ENCODE measurements around the gene LSM12. TPM values are rescaled to one million over a fixed set of nuclear protein-coding genes. Genes with fewer than 3 reads are reported as not detected.
A peak's percentile ranks its signal among the peaks of the same experiment; 100 is the strongest.

LSM12 gene
- total RNA-seq, 1 experiment from 2014 or later = 128 TPM

- Histone ChIP-seq H3K4me1 (ENCODE audit: insufficient read depth, low read length) (0 out of 2 replicates have a peak, but pooled peaks cover 2% of the 10 kb centered on the region), H3K27ac (ENCODE audit: insufficient read length, low read depth, low read length) (peak overlapping the region; percentile 0), H3K27me3 (ENCODE audit: insufficient read depth, low read length) (no peaks in the 10 kb centered on the region), H2AK5ac (ENCODE audit: insufficient read length, low read length) (no peak overlapping the region), H2BK12ac (ENCODE audit: insufficient read length, low read depth, low read length) (no peak overlapping the region), H2BK15ac (ENCODE audit: low read depth, low read length) (no peak overlapping the region; the same call in 1 of the 2 replicates), H3K79me2 (ENCODE audit: insufficient read depth, low read length) (peaks cover 26% of the 10 kb centered on the region), H3K4me2 (ENCODE audit: insufficient read depth, insufficient read length, low read length) (peak overlapping the region; percentile 63), H3K14ac (ENCODE audit: insufficient read depth, low read length) (peak overlapping the region; percentile 97), H3K23ac (ENCODE audit: insufficient read length, low read depth, low read length) (no peak overlapping the region), H3K56ac (ENCODE audit: insufficient read length, low read depth, low read length) (no peak overlapping the region), H3K4ac (ENCODE audit: low read depth, low read length) (no peak overlapping the region; the same call in 1 of the 2 replicates), H3K18ac (ENCODE audit: insufficient read length, low read depth, low read length) (peak overlapping the region; percentile 71), H3K9me3 (ENCODE audit: control insufficient read depth, low read depth, low read length) (no peaks in the 10 kb centered on the region), H3K9ac (ENCODE audit: extremely low read depth, insufficient read length, low read length) (peak overlapping the region; percentile 95), H2BK120ac (ENCODE audit: low read depth, low read length, poor library complexity, severe bottlenecking) (peak overlapping the region; percentile 25), H3T11ph (ENCODE audit: low read length) (no peak overlapping the region), H4K5ac (ENCODE audit: insufficient read length, low read depth, low read length) (no peak overlapping the region), H2BK20ac (ENCODE audit: low read depth, low read length, poor library complexity, severe bottlenecking) (no peak overlapping the region), H4K20me1 (ENCODE audit: control insufficient read depth, insufficient read depth, insufficient read length) (no peaks in the 10 kb centered on the region), H3K23me2 (ENCODE audit: insufficient read length, low read depth, low read length, poor library complexity, severe bottlenecking) (peaks cover 7% of the 10 kb centered on the region), H3K79me1 (ENCODE audit: insufficient read depth, low read depth, low read length, poor library complexity, severe bottlenecking) (peaks cover 6% of the 10 kb centered on the region), H4K8ac (replicated peaks; ENCODE audit: insufficient read length, low read depth, low read length) (no peak overlapping the region), H2BK5ac (ENCODE audit: insufficient read length, low read length) (no peak overlapping the region), H2AFZ (ENCODE audit: low read length) (no peak overlapping the region), H4K91ac (ENCODE audit: insufficient read length, low read depth, low read length) (no peak overlapping the region)
- TF ChIP-seq CTCF (conservative IDR thresholded peaks at IDR 0.05) = no peak
- Mint-ChIP-seq H3K27ac (peak overlapping the region; percentile 94 to 98 (median 97)), H3K4me1 (peaks cover 27 to 34% of the 10 kb centered on the region in 2 experiments), H3K4me3 (peak overlapping the region; percentile 95 to 99), H3K36me3 (ENCODE audit: insufficient read depth in 1 of 3, low read depth in 3 of 3) (peaks cover 23 to 40% (median 34%) of the 10 kb centered on the region in 3 experiments), H3K9me3 (no peaks in the 10 kb centered on the region; a peak in 1 of 5 replicates), H3K27me3 (ENCODE audit: low read depth) (no peaks in the 10 kb centered on the region)
- WGBS (ENCODE audit: extremely low coverage, insufficient read length, low lambda C conversion rate) = no CpG with 5 or more reads among the region's 9 CpGs
- no peak for DNase-seq
These were observed 735 bp downstream of the LSM12 start for GRCh38 chr17:44065668-44066203.

All from H9 (cell line).